SU-DHL-6 (cell line): ENCODE data around the gene PDGFC.

Source experiments
- H2AFZ ChIP-seq: fragments of 200-600 bp; sonication (generic); 2 replicates; pipeline ENCODE4 v1.6.1; 2014; ENCODE audit warnings: low read depth, mild to moderate bottlenecking, moderate library complexity, mixed read lengths, antibody characterized with exemption, low read length; ENCODE audit not compliant: severe bottlenecking
- H3F3A ChIP-seq: fragments of 200-600 bp; shearing (Covaris generic); 2 replicates; pipeline ENCODE4 v1.6.0; 2016; ENCODE audit warnings: antibody characterized with exemption, mild to moderate bottlenecking; ENCODE audit not compliant: insufficient read depth
- H3K27ac ChIP-seq: fragments of 200-600 bp; sonication (generic); 2 replicates; pipeline ENCODE4 v1.5.1; 2016; ENCODE audit warnings: low read depth, mild to moderate bottlenecking, low read length, moderate library complexity, mixed read lengths
- H3K27me3 ChIP-seq: fragments of 200-600 bp; sonication (generic), shearing (Covaris generic); 2 replicates; pipeline ENCODE4 v1.6.0; 2014; ENCODE audit warnings: mild to moderate bottlenecking, low read length
- H3K36me3 ChIP-seq: fragments of 200-600 bp; sonication (generic); 2 replicates; pipeline ENCODE4 v1.6.1; 2014; ENCODE audit warnings: mild to moderate bottlenecking, low read length, mixed read lengths
- H3K4me2 ChIP-seq: fragments of 300-600, 200-600 bp; shearing (Covaris generic), sonication (generic); 2 replicates; pipeline ENCODE4 v1.6.0; 2014; ENCODE audit warnings: low read length, low read depth, mild to moderate bottlenecking; ENCODE audit not compliant: poor library complexity, severe bottlenecking
- H3K4me3 ChIP-seq: fragments of 200-600 bp; sonication (generic); 2 replicates; pipeline ENCODE4 v1.5.1; 2014; ENCODE audit warnings: antibody characterized with exemption, low read length, mild to moderate bottlenecking, mixed read lengths; ENCODE audit not compliant: insufficient read depth, poor library complexity, severe bottlenecking
- H3K79me2 ChIP-seq: fragments of 200-600 bp; sonication (generic); 2 replicates; pipeline ENCODE4 v1.6.1; 2014; ENCODE audit warnings: mild to moderate bottlenecking, low read length, moderate library complexity; ENCODE audit not compliant: insufficient read depth
- H3K9ac ChIP-seq: fragments of 200-600 bp; sonication (generic); 2 replicates; pipeline ENCODE4 v1.7.0; 2014; ENCODE audit warnings: mild to moderate bottlenecking, low read length
- H3K9me2 ChIP-seq: fragments of 200-600 bp; sonication (generic); replicated peaks from 2 replicates; pipeline ENCODE4 v1.6.1; 2014; ENCODE audit warnings: low read length; ENCODE audit not compliant: insufficient read depth
- H3K9me3 ChIP-seq: fragments of 200-600 bp; sonication (generic); 2 replicates; pipeline ENCODE4 v1.6.1; 2014; ENCODE audit warnings: low read length, mixed read lengths; ENCODE audit not compliant: insufficient read depth
- H4K20me1 ChIP-seq: fragments of 200-600 bp; sonication (generic); 2 replicates; pipeline ENCODE4 v1.6.1; 2014; ENCODE audit warnings: low read depth, mild to moderate bottlenecking, antibody characterized with exemption, low read length, moderate library complexity, mixed read lengths
- EZH2phosphoT487 ChIP-seq: fragments of 200-600 bp; sonication (generic), shearing (Covaris generic); conservative IDR thresholded peaks from 2 replicates; pipeline ENCODE4 v1.6.1; 2018; ENCODE audit warnings: mild to moderate bottlenecking, antibody characterized with exemption, low read length, moderate library complexity, mixed read lengths
- TF ChIP-seq, protein P1 (sequence below): fragments of 200-600 bp; sonication (generic); IDR thresholded peaks from one replicate; pipeline ENCODE4 v1.5.1; 2017; ENCODE audit warnings: antibody characterized with exemption, mild to moderate bottlenecking, low read length, moderate library complexity; ENCODE audit not compliant: insufficient read depth, poor library complexity, severe bottlenecking

PDGFC gene

GRCh38 chr4:156738766-156739165 lies 232.8 kb downstream of the PDGFC start:
- Histone ChIP-seq H3K79me2 (no peaks in the 10 kb centered on the region), H3F3A (no peaks in the 10 kb centered on the region), H3K9ac (no peak overlapping the region), H3K27me3 (no peaks in the 10 kb centered on the region), H3K4me2 (no peak overlapping the region), H3K27ac (no peak overlapping the region), H2AFZ (no peak overlapping the region), H3K4me3 (no peak overlapping the region), H3K9me2 (no peaks in the 10 kb centered on the region; the same call in 1 of the 2 replicates), H3K9me3 (no peaks in the 10 kb centered on the region), H3K36me3 (no peaks in the 10 kb centered on the region), H4K20me1 (no peaks in the 10 kb centered on the region)
- TF ChIP-seq, protein P1, sequence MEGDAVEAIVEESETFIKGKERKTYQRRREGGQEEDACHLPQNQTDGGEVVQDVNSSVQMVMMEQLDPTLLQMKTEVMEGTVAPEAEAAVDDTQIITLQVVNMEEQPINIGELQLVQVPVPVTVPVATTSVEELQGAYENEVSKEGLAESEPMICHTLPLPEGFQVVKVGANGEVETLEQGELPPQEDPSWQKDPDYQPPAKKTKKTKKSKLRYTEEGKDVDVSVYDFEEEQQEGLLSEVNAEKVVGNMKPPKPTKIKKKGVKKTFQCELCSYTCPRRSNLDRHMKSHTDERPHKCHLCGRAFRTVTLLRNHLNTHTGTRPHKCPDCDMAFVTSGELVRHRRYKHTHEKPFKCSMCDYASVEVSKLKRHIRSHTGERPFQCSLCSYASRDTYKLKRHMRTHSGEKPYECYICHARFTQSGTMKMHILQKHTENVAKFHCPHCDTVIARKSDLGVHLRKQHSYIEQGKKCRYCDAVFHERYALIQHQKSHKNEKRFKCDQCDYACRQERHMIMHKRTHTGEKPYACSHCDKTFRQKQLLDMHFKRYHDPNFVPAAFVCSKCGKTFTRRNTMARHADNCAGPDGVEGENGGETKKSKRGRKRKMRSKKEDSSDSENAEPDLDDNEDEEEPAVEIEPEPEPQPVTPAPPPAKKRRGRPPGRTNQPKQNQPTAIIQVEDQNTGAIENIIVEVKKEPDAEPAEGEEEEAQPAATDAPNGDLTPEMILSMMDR = no peak
- TF ChIP-seq EZH2phosphoT487 = no peak

DNA sequence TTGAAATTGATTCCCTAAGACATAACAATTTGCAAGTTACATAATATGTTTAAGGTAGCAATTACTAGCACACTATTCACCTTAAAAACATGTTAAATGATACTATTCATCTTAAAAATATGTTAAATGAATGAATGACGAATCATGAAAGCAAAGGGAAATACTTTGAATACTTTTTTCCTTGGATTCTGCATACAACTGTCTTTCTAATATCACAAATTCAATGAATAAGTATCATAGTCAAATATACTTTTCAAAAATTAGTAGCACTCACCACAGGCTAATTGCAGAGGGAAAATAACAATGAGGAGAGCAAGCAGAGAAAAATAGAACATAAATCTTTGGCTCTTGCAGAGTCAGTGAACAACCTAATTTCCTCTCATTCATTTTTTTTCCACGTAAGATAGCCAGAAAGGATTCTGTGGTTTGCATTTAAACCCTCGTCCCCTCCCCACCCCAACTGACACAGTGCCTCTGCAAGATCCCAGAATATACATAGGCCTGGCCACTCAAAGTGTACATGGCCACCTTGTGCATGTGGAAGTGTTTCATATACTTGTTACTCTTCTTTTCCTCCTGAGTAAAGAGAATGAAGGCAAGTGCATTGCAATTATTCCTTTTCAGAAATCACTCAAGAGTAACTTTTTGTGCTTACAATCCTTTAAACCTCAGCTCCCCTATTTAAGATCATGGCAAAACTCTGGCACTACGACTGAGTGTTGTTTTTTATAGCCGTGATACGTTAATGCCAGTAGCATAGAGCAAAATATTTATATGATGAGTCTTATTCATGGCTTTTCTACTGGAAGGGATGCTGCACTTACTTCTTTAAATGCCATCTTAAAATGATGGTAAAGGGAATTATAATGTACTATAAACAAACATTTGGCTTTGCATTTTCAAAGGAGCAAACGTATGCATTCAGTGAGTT lies 236.4 kb downstream of the PDGFC start:
- Histone ChIP-seq H2AFZ (no peak overlapping the region), H3K4me2 (no peak overlapping the region), H3K36me3 (no peaks in the 10 kb centered on the region), H3K9ac (no peak overlapping the region), H3K27ac (no peak overlapping the region), H4K20me1 (no peaks in the 10 kb centered on the region), H3K27me3 (no peaks in the 10 kb centered on the region), H3K9me3 (peaks cover 8% of the 10 kb centered on the region; the same call in 1 of the 2 replicates), H3K9me2 (no peaks in the 10 kb centered on the region; the same call in 1 of the 2 replicates), H3K79me2 (no peaks in the 10 kb centered on the region), H3F3A (no peaks in the 10 kb centered on the region), H3K4me3 (no peak overlapping the region)
- no peak for TF ChIP-seq EZH2phosphoT487
- TF ChIP-seq, protein P1 = no peak

DNA sequence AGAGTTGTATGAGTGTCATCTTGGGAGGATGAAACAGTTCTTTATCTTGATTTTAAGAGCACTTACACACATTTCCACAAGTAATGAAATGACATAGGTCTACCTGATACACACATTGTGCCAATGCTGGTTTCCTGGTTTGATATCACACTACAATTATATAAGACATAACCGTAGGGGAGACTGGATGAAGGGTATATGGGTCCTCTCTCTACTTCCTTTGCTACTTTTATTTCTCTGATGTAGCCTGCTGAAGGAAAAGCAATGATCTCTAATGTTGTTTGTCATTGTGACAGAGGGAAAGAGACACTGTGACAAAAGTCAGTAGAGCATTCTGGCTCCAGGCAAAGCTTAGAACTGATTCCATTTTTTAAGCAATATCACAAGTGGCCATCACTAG lies 238.0 kb downstream of the PDGFC start:
- H3K36me3 ChIP-seq = no peaks in the 10 kb centered on the region
- no peak overlapping the region for H3K4me3 ChIP-seq
- H4K20me1 ChIP-seq = no peaks in the 10 kb centered on the region
- no peak for TF ChIP-seq EZH2phosphoT487
- TF ChIP-seq, protein P1 = no peak
- no peak overlapping the region for H2AFZ ChIP-seq
- H3K9me3 ChIP-seq = peaks cover 8% of the 10 kb centered on the region; the same call in 1 of the 2 replicates
- no peak overlapping the region for H3K4me2 ChIP-seq
- H3K27me3 ChIP-seq = no peaks in the 10 kb centered on the region
- H3F3A ChIP-seq = no peaks in the 10 kb centered on the region
- no peaks in the 10 kb centered on the region for H3K9me2 ChIP-seq
- H3K27ac ChIP-seq = no peak overlapping the region
- no peaks in the 10 kb centered on the region for H3K79me2 ChIP-seq
- H3K9ac ChIP-seq = no peak overlapping the region
